OCI-LY7 (cell line): Measurements from ENCODE around the gene GLCE.

Experiments
- CTCF ChIP-seq: fragments of 200-600 bp; sonication (generic); conservative IDR thresholded peaks from 2 replicates; pipeline ENCODE4 v1.5.1; 2014; ENCODE audit warnings: mild to moderate bottlenecking, antibody characterized with exemption, low read length, moderate library complexity, mixed read lengths
- EZH2phosphoT487 ChIP-seq: fragments of 200-600 bp; sonication (generic); IDR thresholded peaks from 2 replicates; pipeline ENCODE4 v1.6.1; 2018; ENCODE audit warnings: low read depth, borderline replicate concordance, mild to moderate bottlenecking, mixed run types, antibody characterized with exemption, low read length, moderate library complexity, mixed read lengths

GRCh38 chr15:69297642-69298353 is 137.4 kb downstream of the GLCE start:
- TF ChIP-seq CTCF = no peak
- TF ChIP-seq EZH2phosphoT487 = no peak
